Kidney capillary endothelial cell (primary cell): ENCODE results near the gene NCAPD3.

Experiments used
- DNase-seq: peaks from one replicate; pipeline ENCODE4 v3.0.0-alpha.2; 2018; ENCODE audit warnings: low spot score

NCAPD3 gene

DNA sequence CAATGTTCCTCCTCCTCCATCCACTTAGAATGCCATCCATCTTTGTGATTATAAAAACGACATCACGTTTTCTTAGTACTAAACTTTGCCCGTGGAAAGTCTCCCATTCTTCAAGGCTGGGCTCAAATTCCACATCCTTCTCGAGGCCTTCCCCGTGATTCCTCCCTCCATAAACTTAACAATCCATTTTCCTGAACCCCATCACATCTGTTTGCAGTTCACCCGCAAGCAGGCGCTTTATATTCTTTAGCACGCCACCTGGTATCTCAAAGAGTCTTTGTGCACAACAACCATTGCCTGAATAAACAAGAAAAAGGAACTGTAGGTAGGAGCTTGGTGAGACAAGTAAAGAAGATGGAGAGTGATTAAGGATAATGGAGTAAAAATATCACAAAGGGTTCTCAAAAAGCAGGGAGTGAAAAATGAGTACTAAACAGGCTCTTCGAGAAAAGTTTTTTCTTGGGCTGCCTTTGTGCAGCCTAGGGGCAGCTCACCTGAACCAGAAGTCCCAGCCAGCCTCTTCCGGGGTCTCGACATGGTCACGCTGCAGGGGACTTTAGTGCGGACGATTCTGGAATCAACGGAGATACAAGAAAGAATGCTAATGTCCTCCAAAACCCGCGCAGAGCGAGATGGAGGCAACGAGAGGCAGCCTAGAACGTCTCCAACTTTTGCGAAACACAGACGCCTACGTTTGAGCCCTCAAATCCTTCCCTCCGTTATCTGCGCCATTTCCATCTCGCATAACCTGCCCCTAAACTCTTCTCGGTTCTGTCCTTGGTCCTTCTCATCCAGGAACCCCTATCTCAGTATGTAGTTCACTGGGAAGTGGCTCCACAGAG is 28.8 kb upstream of the NCAPD3 start:
- peak; percentile 40 for DNase-seq

DNA sequence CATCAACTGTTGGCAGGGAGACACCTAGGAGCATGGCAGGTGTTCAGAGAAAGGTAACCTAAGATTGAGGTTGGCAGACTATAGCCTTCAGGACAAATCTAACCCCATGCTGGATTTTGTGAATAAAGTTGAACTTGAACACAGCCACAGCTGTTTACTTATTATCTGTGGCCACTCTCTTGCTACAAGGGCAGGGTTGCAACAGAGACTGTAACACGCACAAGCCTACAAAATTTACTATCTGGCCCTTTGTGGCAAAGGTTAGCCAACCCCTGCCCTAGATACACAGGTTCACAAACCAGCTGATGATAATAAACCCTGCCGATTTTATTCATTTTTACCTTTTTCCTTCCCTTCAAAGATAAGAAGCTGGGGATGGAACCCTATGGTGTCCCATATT is 26.9 kb upstream of the NCAPD3 start:
- no peak for DNase-seq

DNA sequence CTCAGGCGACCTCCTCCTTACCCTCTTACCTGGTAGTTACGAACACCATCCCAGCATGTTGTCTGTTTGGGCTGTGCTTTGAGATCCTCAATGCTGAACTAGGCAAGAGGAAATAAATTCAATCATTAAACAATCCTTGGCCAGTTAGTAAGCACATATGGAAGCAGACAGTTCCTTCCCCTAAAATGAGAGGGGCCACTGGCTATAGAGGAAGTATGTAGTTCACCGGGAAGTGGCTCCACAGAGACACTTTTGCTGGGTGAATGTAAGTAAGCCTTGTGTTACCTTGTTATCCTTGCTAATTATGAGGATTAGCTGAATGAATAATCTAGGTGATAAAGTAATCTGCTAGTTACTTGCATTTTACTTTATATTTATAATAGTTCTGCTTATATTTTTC is 26.5 kb upstream of the NCAPD3 start:
- no peak for DNase-seq

DNA sequence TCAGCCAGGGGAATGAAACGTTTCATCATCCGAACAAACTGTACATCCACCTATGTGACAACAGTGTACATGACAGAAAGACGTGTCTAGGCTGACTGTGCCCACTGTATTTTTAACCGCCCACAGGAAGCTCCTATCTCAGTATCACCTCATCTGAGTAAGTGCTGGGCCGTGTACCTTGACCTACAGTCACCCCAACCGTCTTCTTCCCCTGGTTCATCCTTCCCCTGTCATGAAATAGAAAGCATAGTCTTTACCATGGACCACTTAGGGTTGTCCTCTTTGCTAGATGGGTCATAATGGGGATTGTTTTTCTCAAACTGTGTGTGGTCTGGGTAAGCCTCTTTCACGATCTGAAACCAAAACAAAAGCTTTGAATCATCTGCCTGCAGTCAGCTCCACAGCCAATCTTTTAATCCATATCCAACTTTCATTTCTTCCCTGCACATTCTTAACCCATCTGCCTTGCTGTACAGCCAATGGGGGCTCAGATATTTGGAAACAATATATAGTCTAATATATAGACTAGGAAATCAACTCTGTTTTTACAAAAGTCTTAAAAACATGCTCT is 25.2 kb upstream of the NCAPD3 start:
- no peak for DNase-seq

DNA sequence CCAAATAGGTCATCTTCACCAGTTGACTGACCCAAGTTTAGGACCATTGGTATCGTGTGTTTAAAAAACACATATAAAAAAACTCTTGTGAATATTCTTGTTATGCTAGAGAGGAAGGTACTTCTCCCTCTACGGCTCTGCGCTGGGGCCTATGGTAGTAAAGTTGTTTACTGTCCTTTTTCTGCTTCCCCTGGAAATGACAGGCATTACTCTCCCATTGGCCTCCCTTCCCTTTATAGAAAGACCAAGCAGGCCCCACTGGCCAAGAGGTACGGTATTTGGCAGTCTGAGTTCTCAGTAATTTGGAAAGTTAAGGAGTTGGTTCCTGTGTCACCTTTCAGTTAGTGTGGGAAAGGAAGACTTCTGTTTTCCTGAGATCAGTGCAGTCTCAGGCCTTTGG is 22.9 kb upstream of the NCAPD3 start:
- DNase-seq, result no peak

DNA sequence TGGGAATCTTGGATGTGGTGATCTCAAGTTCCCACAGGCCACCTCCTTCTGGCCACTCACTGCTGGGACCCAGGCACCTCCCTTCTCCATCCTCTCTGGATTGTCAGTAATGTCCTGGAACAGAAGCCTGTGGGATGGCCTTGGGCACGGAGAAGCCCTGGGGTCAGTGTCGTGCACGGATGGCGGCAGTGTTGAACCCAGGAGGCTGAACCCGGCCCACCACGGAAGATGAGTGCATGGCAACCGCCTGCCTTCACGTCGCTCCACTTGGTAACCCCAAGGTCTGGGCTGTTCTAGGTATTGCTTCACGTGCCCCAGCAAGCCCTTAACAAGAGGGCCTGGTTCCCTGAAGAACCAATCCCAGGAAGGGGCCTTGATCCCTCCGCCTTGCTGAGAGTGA is 22.3 kb upstream of the NCAPD3 start:
- no peak for DNase-seq

DNA sequence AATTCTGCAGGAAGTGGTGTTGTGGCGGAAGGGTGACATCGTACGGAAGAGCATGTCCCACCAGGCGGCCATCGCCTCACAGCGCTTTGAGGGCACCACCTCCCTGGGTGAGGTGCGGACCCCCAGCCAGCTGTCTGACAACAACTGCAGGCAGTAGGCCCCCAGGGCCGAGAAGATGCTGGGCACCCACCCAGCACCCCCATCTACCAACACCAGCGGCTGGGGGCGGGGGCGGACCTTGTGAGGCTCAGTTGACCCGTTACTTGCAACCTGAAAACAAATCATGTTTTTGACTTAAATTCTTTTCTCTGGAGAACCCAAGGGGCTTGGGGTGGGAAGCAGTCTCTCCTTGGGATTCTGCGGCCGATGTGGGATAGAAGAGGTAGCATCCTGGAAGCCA is 21.7 kb upstream of the NCAPD3 start:
- DNase-seq, result no peak

DNA sequence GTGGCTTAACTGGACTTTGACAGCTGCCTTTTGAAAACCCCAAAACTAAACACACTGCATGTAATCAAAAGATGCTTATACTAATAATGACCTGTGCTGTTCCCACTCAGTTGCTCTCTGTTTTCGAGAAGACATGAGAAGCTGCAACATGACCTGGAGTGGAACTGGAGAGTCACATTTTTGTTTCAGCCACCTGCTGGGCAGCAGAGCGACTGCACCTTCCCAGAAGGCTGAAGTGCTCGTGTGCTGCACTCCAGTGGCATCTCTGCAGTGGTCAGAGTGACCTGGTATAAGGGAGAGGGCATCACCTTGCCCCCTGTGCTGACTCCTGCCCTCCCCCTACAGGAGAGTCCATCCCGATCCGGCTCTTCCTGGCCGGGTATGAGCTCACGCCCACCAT is 20.8 kb upstream of the NCAPD3 start:
- no peak for DNase-seq

DNA sequence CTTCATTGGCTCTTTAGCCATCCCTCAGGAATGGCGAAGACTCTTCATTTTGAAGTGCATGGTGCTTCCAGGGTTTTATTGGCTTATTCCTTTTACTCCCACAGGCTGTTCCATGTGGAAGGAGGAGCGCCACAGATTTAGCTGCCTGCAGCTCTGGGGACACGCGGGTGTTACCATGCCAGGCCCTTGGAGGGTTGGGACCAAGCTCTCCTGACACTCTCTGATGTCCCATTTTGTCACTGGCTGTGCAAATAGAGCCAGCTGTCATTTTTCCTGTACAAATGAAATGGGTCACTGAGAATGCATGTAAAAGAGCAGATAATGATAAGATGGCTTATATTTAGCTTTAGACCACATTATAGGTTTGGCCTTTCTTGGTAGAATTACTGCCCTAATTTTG is 20.1 kb upstream of the NCAPD3 start:
- DNase-seq, result no peak

DNA sequence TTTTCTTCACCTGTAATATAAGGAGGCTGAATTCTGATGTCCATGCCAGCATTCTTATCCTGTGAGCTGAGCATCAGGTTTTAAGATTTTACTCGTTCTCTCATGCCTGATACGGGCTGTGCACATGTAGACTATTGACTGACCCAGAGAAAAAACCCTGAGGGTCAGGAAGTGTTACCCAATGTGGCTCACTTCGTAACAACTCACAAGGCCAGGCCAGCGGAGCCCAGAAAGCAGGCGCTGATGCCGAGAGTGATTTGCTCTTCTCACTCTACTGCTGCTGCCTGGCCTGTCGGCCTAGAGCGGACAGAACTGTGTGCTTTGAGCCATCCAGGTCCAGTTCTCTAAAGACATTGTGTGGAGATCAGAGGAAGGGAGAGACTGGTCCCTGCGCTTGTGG is 18.6 kb upstream of the NCAPD3 start:
- DNase-seq, result no peak

DNA sequence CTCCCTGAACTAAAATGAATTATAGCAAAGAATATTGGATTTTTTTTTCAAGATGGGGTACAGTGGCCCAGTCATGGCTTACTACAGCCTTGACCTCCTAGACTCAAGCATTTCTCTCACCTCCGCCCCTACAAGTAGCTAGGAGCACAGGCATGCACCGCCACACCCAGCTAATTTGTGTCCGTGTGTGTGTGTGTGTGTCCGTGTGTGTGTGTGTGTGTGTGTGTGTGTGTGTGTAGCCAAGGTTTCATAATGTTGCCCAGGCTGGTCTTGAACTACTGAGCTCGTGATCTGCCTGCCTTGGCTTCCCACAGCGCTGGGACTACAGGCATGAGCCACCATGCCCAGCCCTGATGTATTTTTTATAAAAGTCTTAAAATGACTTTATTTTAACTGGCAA is 16.8 kb upstream of the NCAPD3 start:
- no peak for DNase-seq

DNA sequence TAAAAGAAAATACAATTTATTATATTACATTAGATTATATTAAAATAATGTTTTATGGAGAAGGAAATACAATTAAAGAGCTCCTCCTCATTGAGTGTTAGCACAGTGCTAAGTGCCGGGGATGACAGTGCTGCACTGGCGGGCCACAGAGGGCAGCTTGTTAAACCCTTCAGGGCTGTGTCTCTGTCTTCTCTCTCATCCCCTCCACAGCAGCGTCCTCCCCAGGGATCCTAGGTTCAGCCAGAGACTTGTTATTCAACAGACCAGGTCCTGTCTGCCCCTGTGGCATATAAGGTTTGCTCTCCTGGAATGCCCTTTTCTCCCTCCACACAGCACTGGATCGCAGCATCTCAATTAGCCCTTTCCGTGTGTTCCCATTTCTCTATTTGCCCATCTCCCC is 15.2 kb upstream of the NCAPD3 start:
- DNase-seq, result no peak

DNA sequence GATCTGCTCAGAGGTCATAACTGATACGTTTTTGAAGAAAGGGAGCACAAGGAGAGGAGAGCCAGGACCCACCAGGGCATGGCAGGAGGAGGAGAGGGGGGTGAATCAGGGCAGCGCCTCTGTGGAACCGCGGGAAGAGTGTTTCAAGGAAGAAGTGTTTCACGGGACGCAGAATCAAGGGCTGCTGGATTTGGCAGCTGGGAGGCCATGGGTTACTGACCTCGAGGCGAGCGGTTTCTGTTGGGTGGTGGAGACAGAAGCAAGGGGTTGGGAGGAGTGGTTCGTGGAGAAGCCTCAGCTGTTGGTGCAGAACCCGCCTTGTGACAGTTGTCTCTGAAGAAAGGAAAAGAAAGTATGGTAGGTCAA is 13.8 kb upstream of the NCAPD3 start:
- no peak for DNase-seq

DNA sequence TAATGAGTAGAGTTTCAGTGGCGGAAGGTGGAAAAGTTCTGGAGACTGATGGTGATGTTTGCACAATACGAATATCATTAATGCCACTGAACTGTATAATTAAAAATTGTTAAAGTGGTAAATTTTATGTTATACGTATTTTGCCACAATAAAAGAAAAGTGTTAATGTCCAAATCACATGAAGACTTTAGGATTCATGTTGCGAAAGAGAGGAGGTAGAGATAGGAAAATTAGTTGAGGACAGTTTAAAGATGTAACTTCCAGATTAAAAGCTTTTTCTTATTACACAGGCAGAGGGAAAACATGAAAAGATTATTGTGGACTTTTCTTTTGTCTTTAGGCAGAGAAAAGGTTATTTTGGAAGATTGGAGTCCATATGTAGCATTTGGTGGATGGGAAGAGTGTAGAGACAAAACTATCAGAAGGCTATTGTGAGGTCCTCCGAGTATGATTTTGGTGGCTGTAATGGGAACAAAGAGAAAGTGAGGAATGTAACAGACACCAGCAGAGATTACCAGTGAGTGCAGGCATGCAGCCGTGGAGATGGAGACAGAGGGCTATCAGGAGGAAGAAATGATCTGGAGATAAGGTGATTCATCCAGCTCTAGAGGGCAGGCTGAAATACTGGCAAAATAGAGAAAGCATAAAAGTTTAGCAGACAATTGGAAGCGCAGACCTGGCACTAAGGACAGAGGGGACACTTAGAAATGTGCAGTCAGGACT is 13.2 kb upstream of the NCAPD3 start:
- no peak for DNase-seq

DNA sequence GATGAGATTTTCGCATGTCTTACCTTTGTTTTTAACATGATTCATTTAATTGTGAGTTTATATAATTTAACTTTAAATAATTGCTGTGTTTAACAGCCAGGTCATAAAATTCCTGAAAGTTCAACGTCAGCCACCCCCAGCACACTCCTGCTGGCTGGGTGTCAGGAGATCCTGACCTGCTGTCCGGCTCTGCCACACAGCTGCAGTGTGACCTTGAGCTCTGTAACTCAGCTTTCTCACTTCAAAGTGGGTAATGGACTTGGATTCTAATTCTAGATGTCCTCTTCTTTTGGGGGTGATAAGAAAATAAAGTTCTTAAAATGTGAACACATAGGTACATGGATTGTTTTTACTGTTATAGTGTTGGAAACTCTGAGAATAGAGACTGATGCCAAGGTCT is 11.6 kb upstream of the NCAPD3 start:
- DNase-seq, result no peak

DNA sequence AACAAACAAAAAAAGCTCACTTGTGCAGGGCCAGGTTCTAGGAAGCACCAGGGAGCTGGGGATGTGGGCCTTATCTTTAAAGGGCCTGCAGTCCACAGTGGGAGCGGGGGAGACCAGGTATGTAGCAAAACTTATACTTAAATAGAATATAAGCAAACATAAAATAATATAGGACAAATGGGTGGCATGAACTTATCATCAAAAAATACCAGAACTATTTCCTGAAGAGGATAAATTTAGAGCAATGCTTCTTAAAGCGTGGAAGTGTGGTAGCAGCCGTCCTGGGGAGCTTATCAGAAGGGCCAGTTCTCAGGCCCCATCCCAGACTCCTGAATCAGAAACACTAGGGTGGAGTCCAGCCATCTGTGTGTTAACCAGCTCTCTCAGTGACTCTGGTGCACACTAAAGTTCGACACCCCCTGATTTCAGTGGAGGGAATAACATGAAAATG is 10.0 kb upstream of the NCAPD3 start:
- no peak for DNase-seq

DNA sequence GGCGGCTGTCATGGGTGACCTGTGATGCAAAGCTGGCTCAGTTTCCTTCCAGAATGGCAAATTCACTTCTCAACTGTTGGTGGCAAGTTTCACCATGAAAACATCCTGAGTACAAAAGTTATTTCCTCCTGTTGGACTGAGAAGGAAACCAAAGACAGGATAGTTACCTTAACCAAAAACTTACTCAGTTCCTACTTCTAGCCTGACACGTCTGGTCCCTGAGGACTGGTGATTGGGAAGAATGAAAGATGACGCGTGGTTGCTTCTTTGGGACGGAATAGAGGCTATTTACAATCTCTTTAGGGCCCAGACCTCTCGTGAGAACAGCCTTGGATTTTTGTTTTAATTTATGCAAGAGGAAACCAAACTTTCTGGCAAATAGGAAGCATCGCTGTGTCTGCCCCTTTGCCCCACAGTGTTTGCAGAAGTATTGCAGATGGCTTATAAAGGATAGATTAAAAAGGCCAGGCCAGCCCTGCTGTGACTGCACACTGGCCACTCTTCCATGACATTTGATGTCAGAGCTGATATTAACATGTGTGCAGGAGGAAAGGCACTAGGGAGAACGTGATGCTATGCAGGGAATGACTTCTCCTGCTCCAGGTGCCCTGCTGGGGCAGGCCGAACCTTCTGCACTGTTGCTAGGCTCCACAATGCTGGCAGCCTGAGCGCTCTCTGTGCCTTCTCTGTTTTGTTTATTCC is 8.3 kb upstream of the NCAPD3 start:
- no peak for DNase-seq

DNA sequence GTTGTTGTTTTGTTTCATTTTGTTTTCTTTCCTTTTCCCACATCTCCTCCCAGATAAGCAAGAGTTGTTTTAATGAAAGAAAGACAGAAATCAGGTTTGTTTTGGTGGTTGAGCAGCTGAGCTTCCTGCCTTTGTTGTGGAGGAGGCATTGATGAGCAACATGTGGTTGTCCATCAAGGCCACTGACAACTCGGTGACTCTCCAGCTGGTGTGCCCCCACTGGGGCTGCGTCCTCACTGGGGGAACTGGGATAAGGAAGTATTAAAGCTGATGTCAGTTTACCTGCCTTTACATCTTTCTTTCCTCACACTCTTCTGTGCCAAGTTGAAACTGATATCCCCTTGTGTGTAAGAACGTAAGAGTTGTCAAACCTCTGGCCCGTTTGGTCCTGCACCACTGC is 6.6 kb upstream of the NCAPD3 start:
- DNase-seq, result no peak

DNA sequence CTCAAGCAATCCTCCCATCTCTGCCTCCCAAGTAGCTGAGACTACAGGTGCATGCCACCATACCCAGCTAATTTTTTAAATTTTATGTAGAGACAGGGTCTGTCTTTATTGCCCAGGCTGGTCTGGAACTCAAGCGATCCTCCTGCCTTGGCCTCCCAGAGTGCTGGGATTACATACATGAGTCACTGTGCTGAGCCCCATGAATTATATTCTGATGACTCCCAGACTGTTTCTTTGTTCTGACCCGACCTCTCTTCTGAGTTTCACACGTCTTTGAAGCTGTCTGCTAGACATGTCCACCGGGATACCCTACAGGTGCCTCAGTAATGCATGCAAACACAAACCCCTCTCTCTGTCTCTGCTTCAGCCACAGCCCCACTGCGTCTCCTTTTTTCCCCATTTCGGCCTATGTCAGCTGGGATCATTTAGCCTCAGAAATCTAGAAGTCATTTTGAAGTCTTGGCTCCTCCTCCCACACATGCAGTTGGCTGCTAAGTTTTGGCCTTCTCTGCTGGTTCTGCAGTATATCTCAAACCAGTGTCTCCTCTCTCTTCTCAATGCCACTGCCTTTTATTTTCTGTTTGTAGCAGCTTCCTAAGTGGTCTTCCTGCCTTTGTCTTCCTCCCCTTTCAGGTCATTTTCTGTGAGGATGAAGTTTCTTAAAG is 5.5 kb upstream of the NCAPD3 start:
- no peak for DNase-seq

DNA sequence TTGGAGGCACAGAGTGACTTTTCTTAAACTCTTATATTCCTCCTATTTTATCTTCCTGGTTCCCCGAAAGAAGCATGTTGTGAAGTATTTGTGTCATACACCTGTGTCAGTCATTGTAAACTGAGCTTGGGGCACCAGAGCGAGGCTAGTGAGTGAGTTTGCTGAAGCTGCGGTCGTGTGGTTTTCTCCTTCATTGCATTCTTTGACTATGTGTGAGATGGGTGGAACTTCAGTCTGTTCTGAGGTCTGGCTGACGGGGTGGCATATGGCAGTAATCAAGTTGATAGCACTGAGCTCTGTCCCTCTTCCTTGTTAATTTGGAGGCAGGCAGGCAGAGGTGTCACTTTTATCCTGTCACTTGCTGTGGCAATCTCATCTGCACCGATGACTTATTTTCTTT is 4.9 kb upstream of the NCAPD3 start:
- DNase-seq, result no peak

DNA sequence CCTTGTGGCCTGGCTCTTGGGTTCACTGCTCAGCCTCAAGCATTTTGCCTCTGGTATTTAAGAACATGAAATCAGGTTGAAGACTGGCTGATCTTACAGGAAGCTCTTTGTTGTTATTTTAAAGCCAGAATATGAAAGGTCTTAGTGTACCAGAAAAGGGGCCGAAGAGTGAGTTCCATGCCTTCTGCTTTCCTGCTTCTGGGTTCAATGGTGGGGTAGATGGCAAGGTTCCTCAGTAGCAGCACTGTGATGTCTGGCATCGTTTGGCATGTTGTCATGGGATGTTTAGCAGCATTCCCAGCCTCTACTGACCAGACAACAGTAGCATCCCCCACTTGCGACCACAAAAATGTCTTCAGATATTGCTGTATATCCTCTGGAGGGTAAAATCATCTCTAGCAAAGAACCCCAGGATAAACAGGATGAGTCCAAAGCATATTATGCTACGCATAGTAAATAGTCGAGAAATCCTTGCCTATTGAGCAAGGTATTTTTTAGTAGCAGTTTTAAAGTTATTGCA is 3.1 kb upstream of the NCAPD3 start:
- no peak for DNase-seq
